K562 (cell line): ENCODE data around the gene CD109. TPM values are rescaled to one million over a fixed set of nuclear protein-coding genes. Genes with fewer than 3 reads are reported as not detected.

Experiments used
- ATAC-seq: fragments of 200-7000 bp; cut with Tn5 transposase; 3 replicates; pipeline ENCODE4 v1.9.1; 2020; ENCODE audit warnings: moderate library complexity
- BruUV-seq: library from RNA; stranded (reverse); fragments of 400-500 nt; replicated peaks from 2 replicates; lab custom pipeline; 2021; lab: Mats Ljungman, UMichigan
- CTCF ChIA-PET: fragments of 300-600 bp; formaldehyde crosslinking; extraction: SDS; loops from one replicate; lab custom pipeline; 2021; ENCODE audit warnings: low intra/inter-chr PET ratio; lab: Yijun Ruan, JAX
- POLR2A ChIA-PET: fragments of 300-600, 350-650 bp; sonication (Branson Sonifier 250); formaldehyde crosslinking; extraction: SDS; loops from one replicate; lab custom pipeline; 2021; ENCODE audit warnings: antibody characterized with exemption, inconsistent platforms; lab: Yijun Ruan, JAX
- DNase-seq, 4 experiments: peaks; one replicate each; pipeline versions ENCODE4 v3.0.0 to v3.0.0-alpha.2; 2011 to 2018; ENCODE audit warnings: low spot score in 3 of 4, mixed read lengths in 3 of 4; ENCODE audit errors: extremely low read depth in 1 of 4
- FAIRE-seq: peaks from 2 replicates; lab custom pipeline; 2011; peaks lifted over from hg19 to GRCh38; lab: Jason Lieb, UNC
- H2AFZ ChIP-seq: 2 replicates; pipeline ENCODE4 v1.6.0; 2011; ENCODE audit warnings: low read depth, low read length, control low read depth, inconsistent platforms
- H3K27ac ChIP-seq: fragments of 200-600 bp; 3 replicates; pipeline ENCODE4 v1.8.0; 2011; ENCODE audit warnings: low read depth, mild to moderate bottlenecking, control low read depth, inconsistent platforms, low read length, moderate library complexity, mixed read lengths; ENCODE audit errors: extremely low read depth
- H3K27me3 ChIP-seq, 2 experiments: fragments of 300-600 bp in 1 of 2; 2 replicates in 1 of 2; 3 replicates in 1 of 2; pipeline versions ENCODE4 v1.6.0 to v1.8.0; 2011; ENCODE audit warnings: inconsistent platforms in 2 of 2, low read length in 2 of 2, mild to moderate bottlenecking in 1 of 2, mixed read lengths in 1 of 2, moderate library complexity in 1 of 2; ENCODE audit not compliant: control insufficient read depth in 2 of 2, insufficient read depth in 2 of 2
- H3K36me3 ChIP-seq: fragments of 300-600 bp; 3 replicates; pipeline ENCODE4 v1.8.0; 2011; ENCODE audit warnings: mild to moderate bottlenecking, low read length, inconsistent platforms; ENCODE audit not compliant: control insufficient read depth, insufficient read depth
- H3K4me1 ChIP-seq, 2 experiments: fragments of 200-600 bp in 1 of 2; replicated peaks in 1 of 2; 2 replicates in 1 of 2; 3 replicates in 1 of 2; pipeline versions ENCODE4 v1.5.1 to v1.8.0; 2011; ENCODE audit warnings: inconsistent platforms in 2 of 2, low read length in 2 of 2, mild to moderate bottlenecking in 1 of 2, mixed read lengths in 1 of 2, moderate library complexity in 1 of 2; ENCODE audit not compliant: control insufficient read depth in 2 of 2, insufficient read depth in 2 of 2
- H3K4me2 ChIP-seq: 2 replicates; pipeline ENCODE4 v1.6.1; 2011; ENCODE audit warnings: low read length, control low read depth, inconsistent platforms, mixed read lengths; ENCODE audit not compliant: insufficient read depth
- H3K4me3 ChIP-seq: fragments of 200-600 bp; sonication (generic), shearing (Covaris generic); 2 replicates; pipeline ENCODE4 v1.5.1; 2016; ENCODE audit warnings: control low read depth, inconsistent platforms
- H3K79me2 ChIP-seq: fragments of 200-600 bp; 3 replicates; pipeline ENCODE4 v1.8.0; 2011; ENCODE audit warnings: low read length, inconsistent platforms; ENCODE audit not compliant: control insufficient read depth, insufficient read depth
- H3K9ac ChIP-seq, 2 experiments: 2 replicates each; pipeline versions ENCODE4 v1.6.0 to v1.6.1; 2011; ENCODE audit warnings: low read depth in 2 of 2, low read length in 2 of 2, control low read depth in 1 of 2, inconsistent platforms in 1 of 2, mild to moderate bottlenecking in 1 of 2, mixed read lengths in 1 of 2; ENCODE audit not compliant: insufficient read depth in 1 of 2
- H3K9me1 ChIP-seq: one replicate; pipeline ENCODE4 v1.6.0; 2011; ENCODE audit warnings: inconsistent platforms, mild to moderate bottlenecking, low read length, moderate library complexity; ENCODE audit not compliant: control insufficient read depth, insufficient read depth
- H3K9me3 ChIP-seq: replicated peaks from 2 replicates; pipeline ENCODE4 v1.5.1; 2011; ENCODE audit warnings: low read depth, low read length, inconsistent platforms; ENCODE audit not compliant: control insufficient read depth, insufficient read depth
- H4K20me1 ChIP-seq: replicated peaks from 2 replicates; pipeline ENCODE4 v1.6.1; 2011; ENCODE audit warnings: low read length, inconsistent platforms, mixed read lengths; ENCODE audit not compliant: control insufficient read depth, insufficient read depth
- JUN ChIP-seq, 2 experiments: sonication (generic) in 1 of 2; formaldehyde crosslinking in 1 of 2; IDR thresholded peaks; 2 replicates each; pipeline versions ENCODE4 v1.6.1 to v1.8.0; 2012 to 2022; ENCODE audit warnings: borderline replicate concordance in 2 of 2, mild to moderate bottlenecking in 2 of 2, improper control_type of control experiment in 1 of 2, low read depth in 1 of 2, low read length in 1 of 2, missing genetic modification reagents in 1 of 2
- KLF13 ChIP-seq: fragments of 450-650 bp; IDR thresholded peaks from 2 replicates; pipeline ENCODE4 v1.6.1; 2016; ENCODE audit warnings: missing genetic modification characterization, low read depth, mild to moderate bottlenecking, missing compliant biosample characterization, moderate library complexity, borderline replicate concordance
- KLF6 ChIP-seq: fragments of 250-450 bp; sonication (Bioruptor Pico); IDR thresholded peaks from 2 replicates; pipeline ENCODE4 v1.4.0; 2020; ENCODE audit warnings: mild to moderate bottlenecking, moderate library complexity, borderline replicate concordance
- NONO ChIP-seq, 2 experiments: fragments of 200-400 bp in 1 of 2; fragments of 450-650 bp in 1 of 2; formaldehyde crosslinking in 1 of 2; IDR thresholded peaks; 2 replicates each; pipeline ENCODE4 v1.6.1; 2017; ENCODE audit warnings: low read depth in 2 of 2, mild to moderate bottlenecking in 2 of 2, moderate library complexity in 2 of 2, low read length in 1 of 2
- PCBP1 ChIP-seq: fragments of 200-400 bp; formaldehyde crosslinking; IDR thresholded peaks from 2 replicates; pipeline ENCODE4 v1.6.1; 2018; ENCODE audit warnings: mild to moderate bottlenecking, low read depth, low read length; ENCODE audit not compliant: poor library complexity, severe bottlenecking
- RBM14 ChIP-seq: fragments of 200-400 bp; formaldehyde crosslinking; IDR thresholded peaks from 2 replicates; pipeline ENCODE4 v1.6.1; 2018; ENCODE audit warnings: low read depth, mild to moderate bottlenecking, low read length, moderate library complexity, borderline replicate concordance; ENCODE audit not compliant: insufficient read depth
- SAFB2 ChIP-seq: fragments of 200-400 bp; formaldehyde crosslinking; IDR thresholded peaks from 2 replicates; pipeline ENCODE4 v1.6.1; 2018; ENCODE audit warnings: borderline replicate concordance, low read length, low read depth, moderate library complexity; ENCODE audit not compliant: severe bottlenecking
- SAP30 ChIP-seq: fragments of 200-600 bp; sonication (generic); IDR thresholded peaks from 2 replicates; pipeline ENCODE4 v1.6.1; 2012; ENCODE audit warnings: borderline replicate concordance, low read depth, mild to moderate bottlenecking, moderate library complexity, low read length, control low read depth, inconsistent platforms; ENCODE audit not compliant: insufficient read depth, poor library complexity, severe bottlenecking
- SUPT5H ChIP-seq: fragments of 450-650 bp; IDR thresholded peaks from 2 replicates; pipeline ENCODE4 v1.6.1; 2016
- YY1 ChIP-seq, 3 experiments: IDR thresholded peaks; 2 replicates each; pipeline ENCODE4 v1.6.1; 2011; ENCODE audit warnings: low read length in 2 of 3, mild to moderate bottlenecking in 2 of 3, moderate library complexity in 2 of 3, borderline replicate concordance in 1 of 3, control low read depth in 1 of 3, low read depth in 1 of 3; ENCODE audit not compliant: insufficient read depth in 3 of 3, insufficient replicate concordance in 2 of 3, control insufficient read depth in 1 of 3, insufficient read length in 1 of 3; ENCODE audit errors: extremely low read depth in 1 of 3
- ZFP30 ChIP-seq: fragments of 250-450 bp; sonication (Bioruptor Pico); IDR thresholded peaks from 2 replicates; pipeline ENCODE4 v1.8.0; 2022; ENCODE audit warnings: moderate library complexity, mild to moderate bottlenecking, inconsistent platforms, borderline replicate concordance
- ZNF586 ChIP-seq: fragments of 450-650 bp; formaldehyde crosslinking; conservative IDR thresholded peaks from 2 replicates; pipeline ENCODE4 v1.4.0; 2020; ENCODE audit warnings: mild to moderate bottlenecking, moderate library complexity
- whole genome bisulfite sequencing: fragments of 100-300 bp; shearing (Covaris generic); methylation state at CpG from one replicate; pipeline ENCODE4 v1.1.6; 2016; ENCODE audit warnings: low coverage, mixed read lengths; ENCODE audit not compliant: insufficient coverage; ENCODE audit errors: missing lambda C conversion rate; 5-methylcytosine and 5-hydroxymethylcytosine counted together
- in situ Hi-C: fragments of 300-500 bp; cut with MboI; formaldehyde crosslinking; loops from 4 replicates; pipeline ENCODE4 v1.15.0; 2018; ENCODE audit warnings: inconsistent platforms, mixed read lengths
- intact Hi-C: fragments of 100-400 bp; cut with micrococcal nuclease; formaldehyde crosslinking; loops from 2 replicates; pipeline ENCODE4 v1.14.2; 2022
- polyA plus RNA-seq, 8 experiments: library from polyadenylated mRNA; depleted of rRNA in 4 of 8; stranded (reverse) in 5 of 8; unstranded in 3 of 8; fragments of >200 nt; fragmentation: Nextera tagmentation in 2 of 8; fragmentation: Illumina TruSeq in 1 of 8; extraction: Ambion mirVana in 2 of 8; extraction: Trizol in 1 of 8; gene quantifications; 2 replicates each; pipeline versions ENCODE4 v1.2.1 to v1.2.3, GENCODE V29; 2011 to 2014; ENCODE audit warnings: inconsistent platforms in 1 of 8, missing spikeins in 1 of 8
- total RNA-seq, 7 experiments: library from RNA; depleted of rRNA in 6 of 7; stranded (reverse); fragments of >200 nt in 6 of 7; fragmentation: Illumina TruSeq in 2 of 7; extraction: Trizol in 2 of 7; gene quantifications; 2 replicates each; pipeline versions ENCODE4 v1.2.1 to v1.2.3, GENCODE V29; 2011 to 2021; ENCODE audit warnings: low replicate concordance in 1 of 7
- TF ChIP-seq, protein P1 (sequence below): IDR thresholded peaks from 2 replicates; pipeline ENCODE4 v1.6.1; 2011; ENCODE audit warnings: borderline replicate concordance, low read depth, mild to moderate bottlenecking, moderate library complexity, low read length; ENCODE audit not compliant: insufficient read depth, poor library complexity, severe bottlenecking
- TF ChIP-seq, protein P2 (sequence below): sonication (generic); formaldehyde crosslinking; IDR thresholded peaks from 2 replicates; pipeline ENCODE4 v1.9.0; 2022; ENCODE audit warnings: mild to moderate bottlenecking, missing genetic modification reagents

The CD109 gene
- total and polyA plus RNA-seq, 9 of the 15 experiments (the other 6 are each of a cell fraction or from before 2014, with no cell fraction given): under 0.01 to 0.22 (median 0.11) TPM

DNA sequence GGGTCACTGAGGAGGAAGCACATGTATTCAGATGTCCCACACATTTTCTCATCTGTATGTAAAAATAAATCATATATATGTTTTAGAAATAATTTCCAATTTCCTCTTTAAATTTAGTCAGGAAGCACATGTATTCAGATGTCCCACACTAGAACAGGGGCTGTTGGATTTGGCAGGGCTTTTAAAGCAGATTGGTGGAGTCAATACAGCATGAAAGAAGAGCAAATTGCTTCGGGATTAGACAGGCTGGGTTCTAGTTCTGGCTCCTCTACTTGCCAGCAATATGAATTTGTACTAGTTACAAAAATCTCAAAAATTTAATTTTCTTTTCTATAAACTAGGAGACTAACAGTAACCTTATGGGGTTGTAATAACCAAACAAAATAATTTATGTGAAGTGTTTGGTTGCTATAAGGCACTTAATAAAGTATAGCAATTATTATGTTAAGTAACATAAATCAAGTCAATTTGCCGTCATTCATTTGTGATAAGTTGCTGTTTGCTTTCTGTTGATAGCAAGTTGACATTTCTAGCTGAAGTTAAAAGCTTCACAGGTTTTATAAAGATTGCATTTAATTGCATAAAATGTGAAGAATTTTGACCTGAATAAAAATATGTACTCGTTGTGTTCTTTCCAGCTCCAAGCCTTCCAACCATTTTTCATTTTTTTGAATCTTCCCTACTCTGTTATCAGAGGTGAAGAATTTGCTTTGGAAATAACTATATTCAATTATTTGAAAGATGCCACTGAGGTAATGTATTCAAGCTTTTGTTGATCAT lies 88.9 kb downstream of the CD109 start:
- ATAC-seq (no peak), DNase-seq (no peak), FAIRE-seq (peak; percentile 66)
- Histone ChIP-seq H3K79me2 (no peaks in the 10 kb centered on the region), H3K9ac (no peak overlapping the region), H3K4me3 (no peak overlapping the region), H3K36me3 (no peaks in the 10 kb centered on the region), H4K20me1 (no peaks in the 10 kb centered on the region), H3K4me1 (no peaks in the 10 kb centered on the region), H3K9me3 (no peaks in the 10 kb centered on the region), H3K27me3 (no peaks in the 10 kb centered on the region), H3K4me2 (no peak overlapping the region), H2AFZ (no peak overlapping the region), H3K9me1 (no peaks in the 10 kb centered on the region), H3K27ac (no peak overlapping the region)
- intact Hi-C loops (no loop called here), in situ Hi-C loops (no loop called here)
- WGBS: 2% methylated on average over 3 of the region's 3 CpGs
- ChIA-PET POLR2A (no interaction called here), CTCF (no interaction called here)
- BruUV-seq: no TSS peak
- no peak for TF ChIP-seq SAP30
- no peak for TF ChIP-seq KLF13 (tag)
- TF ChIP-seq, protein P1, sequence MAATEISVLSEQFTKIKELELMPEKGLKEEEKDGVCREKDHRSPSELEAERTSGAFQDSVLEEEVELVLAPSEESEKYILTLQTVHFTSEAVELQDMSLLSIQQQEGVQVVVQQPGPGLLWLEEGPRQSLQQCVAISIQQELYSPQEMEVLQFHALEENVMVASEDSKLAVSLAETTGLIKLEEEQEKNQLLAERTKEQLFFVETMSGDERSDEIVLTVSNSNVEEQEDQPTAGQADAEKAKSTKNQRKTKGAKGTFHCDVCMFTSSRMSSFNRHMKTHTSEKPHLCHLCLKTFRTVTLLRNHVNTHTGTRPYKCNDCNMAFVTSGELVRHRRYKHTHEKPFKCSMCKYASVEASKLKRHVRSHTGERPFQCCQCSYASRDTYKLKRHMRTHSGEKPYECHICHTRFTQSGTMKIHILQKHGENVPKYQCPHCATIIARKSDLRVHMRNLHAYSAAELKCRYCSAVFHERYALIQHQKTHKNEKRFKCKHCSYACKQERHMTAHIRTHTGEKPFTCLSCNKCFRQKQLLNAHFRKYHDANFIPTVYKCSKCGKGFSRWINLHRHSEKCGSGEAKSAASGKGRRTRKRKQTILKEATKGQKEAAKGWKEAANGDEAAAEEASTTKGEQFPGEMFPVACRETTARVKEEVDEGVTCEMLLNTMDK: no peak
- TF ChIP-seq, protein P2, sequence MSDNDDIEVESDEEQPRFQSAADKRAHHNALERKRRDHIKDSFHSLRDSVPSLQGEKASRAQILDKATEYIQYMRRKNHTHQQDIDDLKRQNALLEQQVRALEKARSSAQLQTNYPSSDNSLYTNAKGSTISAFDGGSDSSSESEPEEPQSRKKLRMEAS (CRISPR knock-in tag): no peak
- no peak for TF ChIP-seq SUPT5H
- no peak for TF ChIP-seq KLF6
- no peak for TF ChIP-seq ZFP30
- TF ChIP-seq SAFB2: no peak
- TF ChIP-seq RBM14: no peak
- no peak for TF ChIP-seq JUN (IDR thresholded peaks at IDR 0.05; ENCODE audit: borderline replicate concordance, low read depth, low read length)
- TF ChIP-seq JUN (CRISPR knock-in tag; IDR thresholded peaks at IDR 0.05; ENCODE audit: borderline replicate concordance): no peak
- no peak for TF ChIP-seq NONO (IDR thresholded peaks at IDR 0.05; ENCODE audit: low read depth in 2 of 2, low read length in 1 of 2)
- TF ChIP-seq YY1 (IDR thresholded peaks at IDR 0.05; ENCODE audit: borderline replicate concordance in 1 of 3, control insufficient read depth in 1 of 3, extremely low read depth in 1 of 3, insufficient read depth in 3 of 3, insufficient read length in 1 of 3, insufficient replicate concordance in 2 of 3, low read depth in 1 of 3, low read length in 2 of 3): no peak
- TF ChIP-seq ZNF586 (CRISPR knock-in tag): no peak
- no peak for TF ChIP-seq PCBP1
